ENCODE measurements around the gene PCP4L1. TPM values are rescaled to one million over a fixed set of nuclear protein-coding genes. Genes with fewer than 3 reads are reported as not detected.
A peak's percentile ranks its signal among the peaks of the same experiment; 100 is the strongest.
"Not testable (repeated sequence)": the region's sequence is repeated elsewhere in the genome, so short reads cannot be mapped to it uniquely, and the experiment has no call there.

Gene PCP4L1
- total RNA-seq, 2 experiments from 2014 or later: 0.39 to 0.80 TPM

GRCh38 chr1:161311595-161312181 lies 53.1 kb downstream of the PCP4L1 start:
- no peak overlapping the region for H3K27ac Mint-ChIP-seq
- peaks cover 19% of the 10 kb centered on the region for H3K4me1 Mint-ChIP-seq
- H3K36me3 Mint-ChIP-seq: no peaks in the 10 kb centered on the region
- no peaks in the 10 kb centered on the region for H3K27me3 Mint-ChIP-seq
- H3K9me3 Mint-ChIP-seq: no peaks in the 10 kb centered on the region
- no peak for DNase-seq
- H3K4me3 Mint-ChIP-seq: no peak overlapping the region

DNA sequence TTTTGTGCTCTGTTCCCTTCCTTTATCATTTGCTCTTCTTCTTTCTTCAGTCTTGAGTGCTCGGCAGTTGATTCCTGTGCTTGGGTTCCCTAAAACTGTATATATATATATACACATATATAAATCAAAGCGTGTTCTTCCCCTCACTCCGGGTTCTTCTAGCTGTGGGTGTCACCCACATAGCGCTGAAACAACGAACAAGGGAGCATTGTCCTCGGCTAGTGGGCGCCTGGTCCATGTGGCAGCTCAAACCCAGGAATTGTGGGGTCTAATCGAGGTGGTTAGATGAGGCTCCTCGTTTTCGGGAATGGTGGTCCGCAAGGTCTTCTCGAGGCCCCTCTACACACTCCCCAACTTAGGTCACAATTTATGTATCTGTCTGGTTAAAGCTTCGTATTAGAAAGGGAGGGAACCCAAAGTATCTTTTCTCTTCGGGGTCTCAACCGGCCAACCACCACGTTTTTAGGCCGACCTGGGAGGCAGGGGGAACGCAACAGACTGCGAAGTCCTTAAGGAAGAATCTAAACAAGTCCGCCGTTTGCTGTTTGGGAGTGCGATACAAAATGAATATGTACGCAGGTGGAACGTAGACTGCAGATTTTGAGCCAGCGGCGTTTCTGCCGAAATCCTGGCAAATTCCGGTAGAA lies 55.1 kb downstream of the PCP4L1 start:
- H3K27me3 Mint-ChIP-seq: no peaks in the 10 kb centered on the region
- peak overlapping the region; percentile 98 for H3K4me3 Mint-ChIP-seq
- peaks cover 13% of the 10 kb centered on the region for H3K4me1 Mint-ChIP-seq
- peaks cover 2% of the 10 kb centered on the region for H3K36me3 Mint-ChIP-seq
- peak overlapping the region; percentile 95 for H3K27ac Mint-ChIP-seq
- no peak for DNase-seq
- no peaks in the 10 kb centered on the region for H3K9me3 Mint-ChIP-seq

- Mint-ChIP-seq H3K4me1 (peaks cover 13% of the 10 kb centered on the region), H3K4me3 (peak within 1 kb of the TSS; percentile 98), H3K36me3 (peaks cover 2% of the 10 kb centered on the region), H3K27me3 (no peaks in the 10 kb centered on the region), H3K27ac (peak within 1 kb of the TSS; percentile 95), H3K9me3 (no peaks in the 10 kb centered on the region)
- DNase-seq: peak; percentile 91
These were observed 55.8 kb downstream of the PCP4L1 start, which contains the start of gene SDHC for GRCh38 chr1:161314201-161314981. Gene SDHC, plus strand, starts transcription at chr1:161314381. Its CDS starts 25 bp downstream, at chr1:161314406.

DNA sequence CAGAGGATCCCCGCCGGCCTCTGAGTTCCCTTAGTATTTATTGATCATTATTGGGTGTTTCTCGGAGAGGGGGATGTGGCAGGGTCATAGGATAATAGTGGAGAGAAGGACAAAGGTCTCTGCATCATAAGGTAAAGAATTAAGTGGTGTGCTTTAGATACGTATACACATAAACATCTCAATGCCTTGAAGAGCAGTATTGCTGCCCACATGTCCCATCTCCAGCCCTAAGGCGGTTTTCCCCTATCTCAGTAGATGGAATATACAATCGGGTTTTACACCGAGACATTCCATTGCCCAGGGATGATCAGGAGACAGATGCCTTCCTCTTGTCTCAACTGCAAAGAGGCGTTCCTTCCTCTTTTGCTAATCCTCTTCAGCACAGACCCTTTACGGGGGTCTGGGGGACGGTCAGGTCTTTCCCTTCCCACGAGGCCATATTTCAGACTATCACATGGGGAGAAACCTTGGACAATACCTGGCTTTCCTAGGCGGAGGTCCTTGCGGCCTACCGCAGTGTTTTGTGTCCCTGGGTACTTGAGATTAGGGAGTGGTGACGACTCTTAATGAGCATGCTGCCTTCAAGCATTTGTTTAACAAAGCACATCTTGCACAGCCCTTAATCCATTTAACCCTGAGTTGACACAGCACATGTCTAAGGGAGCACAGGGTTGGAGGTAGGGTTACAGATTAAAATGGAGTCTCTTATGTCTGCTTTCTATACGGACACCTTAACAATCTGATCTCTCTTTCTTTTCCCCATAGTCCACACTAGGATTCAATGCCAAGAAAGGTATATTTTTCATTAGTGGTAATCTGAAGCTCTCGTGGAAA lies 57.5 kb downstream of the PCP4L1 start:
- not testable (repeated sequence) for H3K27me3 Mint-ChIP-seq, H3K27ac Mint-ChIP-seq, DNase-seq, H3K9me3 Mint-ChIP-seq, H3K36me3 Mint-ChIP-seq
- Mint-ChIP-seq H3K4me1 (peaks cover 14% of the 10 kb centered on the region), H3K4me3 (peak overlapping the region; percentile 98)

DNA sequence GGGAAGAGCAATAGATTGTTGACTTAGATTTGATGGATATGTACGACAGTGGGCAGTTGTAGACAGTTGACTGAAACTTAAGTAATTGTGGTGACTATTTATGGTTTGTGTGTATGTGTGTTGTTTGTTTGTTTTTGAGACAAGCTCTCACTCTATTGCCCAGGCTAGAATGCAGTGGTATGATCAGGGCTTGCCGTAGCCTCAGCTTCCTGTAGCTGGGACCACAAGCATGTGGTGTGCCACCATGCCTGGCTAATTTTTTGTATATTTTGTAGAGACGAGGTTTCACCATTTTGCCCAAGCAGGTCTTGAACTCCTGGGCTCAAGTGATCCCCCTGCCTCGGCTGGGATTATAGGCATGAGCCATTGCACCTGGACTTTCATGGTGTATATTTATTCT lies 65.5 kb downstream of the PCP4L1 start:
- Mint-ChIP-seq H3K4me1 (peaks cover 12% of the 10 kb centered on the region), H3K9me3 (no peaks in the 10 kb centered on the region), H3K27ac (no peak overlapping the region), H3K36me3 (peaks cover 8% of the 10 kb centered on the region), H3K4me3 (no peak overlapping the region), H3K27me3 (no peaks in the 10 kb centered on the region)
- no peak for DNase-seq

DNA sequence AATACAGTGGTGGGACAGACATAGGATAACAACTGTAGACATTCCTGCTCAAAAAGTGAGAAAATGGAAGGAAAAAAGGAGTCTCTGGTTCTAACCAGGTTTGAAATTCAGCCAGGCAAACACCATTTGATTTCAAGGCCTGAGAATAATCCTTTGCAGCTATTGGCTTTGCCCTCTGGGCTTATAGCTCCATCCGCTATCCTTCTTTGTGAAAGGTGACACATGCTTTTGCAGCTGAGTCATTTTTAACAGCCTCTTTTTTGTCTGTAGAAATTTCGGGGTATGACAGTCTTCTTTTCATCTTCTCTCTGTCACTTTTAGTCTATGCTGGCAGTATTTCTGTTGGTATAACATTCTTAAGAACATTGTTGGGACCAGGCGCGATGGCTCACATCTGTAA lies 71.8 kb downstream of the PCP4L1 start:
- peaks cover 12% of the 10 kb centered on the region for H3K36me3 Mint-ChIP-seq
- no peaks in the 10 kb centered on the region for H3K9me3 Mint-ChIP-seq
- no peak overlapping the region for H3K27ac Mint-ChIP-seq
- no peaks in the 10 kb centered on the region for H3K27me3 Mint-ChIP-seq
- no peaks in the 10 kb centered on the region for H3K4me1 Mint-ChIP-seq
- no peak for DNase-seq
- H3K4me3 Mint-ChIP-seq: no peak overlapping the region

- Mint-ChIP-seq H3K27ac (no peak overlapping the region), H3K36me3 (peaks cover 8% of the 10 kb centered on the region), H3K4me1 (peaks cover 5% of the 10 kb centered on the region), H3K4me3 (no peak overlapping the region), H3K27me3 (no peaks in the 10 kb centered on the region), H3K9me3 (no peaks in the 10 kb centered on the region)
- no peak for DNase-seq
These were observed 74.6 kb downstream of the PCP4L1 start for GRCh38 chr1:161333166-161333565.

Other genes with a start within 250 kb of the PCP4L1 start
- gene F11R, start 237.6 kb upstream of the PCP4L1 start, total RNA-seq: 10 to 100 TPM; 12.8 to 13.4 TPM
- gene TSTD1, start 219.8 kb upstream of the PCP4L1 start, total RNA-seq: 10 to 100 TPM; 44.8 to 45.7 TPM
- gene USF1, start 212.8 kb upstream of the PCP4L1 start, total RNA-seq: 10 to 100 TPM; 57.0 to 62.0 TPM
- gene ARHGAP30, start 188.9 kb upstream of the PCP4L1 start, total RNA-seq: 100 to 1,000 TPM; 146 to 157 TPM
- under 1 TPM; 0.12 to 0.16 TPM for gene NECTIN4, start 169.2 kb upstream of the PCP4L1 start, total RNA-seq
- under 1 TPM; 0.33 to 0.46 TPM for gene KLHDC9, start 160.4 kb upstream of the PCP4L1 start, total RNA-seq
- 100 to 1,000 TPM; 141 to 148 TPM for gene PFDN2, start 140.7 kb upstream of the PCP4L1 start, total RNA-seq
- gene NIT1, start 140.6 kb upstream of the PCP4L1 start, total RNA-seq: 10 to 100 TPM; 34.3 to 39.3 TPM
- gene DEDD, start 126.1 kb upstream of the PCP4L1 start, total RNA-seq: 10 to 100 TPM; 37.4 to 38.7 TPM
- 10 to 100 TPM; 89.9 to 92.8 TPM for gene UFC1, start 104.8 kb upstream of the PCP4L1 start, total RNA-seq
- 10 to 100 TPM; 24.2 to 25.4 TPM for gene USP21, start 99.2 kb upstream of the PCP4L1 start, total RNA-seq
- gene PPOX, start 92.3 kb upstream of the PCP4L1 start, total RNA-seq: 10 to 100 TPM; 20.1 to 20.8 TPM
- 10 to 100 TPM; 49.5 to 53.9 TPM for gene B4GALT3, start 81.2 kb upstream of the PCP4L1 start, total RNA-seq
- gene ADAMTS4, start 59.7 kb upstream of the PCP4L1 start, total RNA-seq: 1 to 10 TPM; 2.5 to 3.8 TPM
- gene NDUFS2, start 56.4 kb upstream of the PCP4L1 start, total RNA-seq: 10 to 100 TPM; 87.7 to 95.8 TPM
- 1 to 10 TPM; 1.2 to 3.0 TPM for gene FCER1G, start 43.5 kb upstream of the PCP4L1 start, total RNA-seq
- not detected for gene APOA2, start 35.1 kb upstream of the PCP4L1 start, total RNA-seq
- 10 to 100 TPM; 26.3 to 26.4 TPM for gene TOMM40L, start 32.7 kb upstream of the PCP4L1 start, total RNA-seq
- not detected for gene NR1I3, start 20.5 kb upstream of the PCP4L1 start, total RNA-seq
- 1 to 10 TPM; 2.9 to 3.7 TPM for gene MPZ, start 51.2 kb downstream of the PCP4L1 start, total RNA-seq
- gene SDHC, start 55.6 kb downstream of the PCP4L1 start, total RNA-seq: 100 to 1,000 TPM; 187 to 192 TPM
- not detected for gene CFAP126, start 109.1 kb downstream of the PCP4L1 start, total RNA-seq
- gene FCGR2A, start 246.7 kb downstream of the PCP4L1 start, total RNA-seq: not detected

All from activated naive CD8-positive, alpha-beta T cell treated with anti-CD3 and anti-CD28 coated beads for 36 hours (primary cell).